HepG2 (cell line): ENCODE measurements around the gene PSMD8. TPM values are rescaled to one million over a fixed set of nuclear protein-coding genes. Genes with fewer than 3 reads are reported as not detected.

Experiments used
- ATAC-seq: fragments of 200-7000 bp; cut with Tn5 transposase; 3 replicates; pipeline ENCODE4 v1.9.1; 2020; ENCODE audit warnings: mild to moderate bottlenecking, moderate library complexity
- BruUV-seq: library from RNA; stranded (reverse); fragments of 400-500 nt; replicated peaks from 2 replicates; lab custom pipeline; 2021; lab: Mats Ljungman, UMichigan
- CTCF ChIA-PET: fragments of 300-600 bp; formaldehyde crosslinking; extraction: SDS; loops from one replicate; lab custom pipeline; 2021; ENCODE audit warnings: low total read pairs, inconsistent platforms, low intra/inter-chr PET ratio; lab: Yijun Ruan, JAX
- POLR2A ChIA-PET: fragments of 350-600 bp; sonication (Branson Sonifier 250); formaldehyde crosslinking; loops from one replicate; lab custom pipeline; 2020; ENCODE audit warnings: antibody characterized with exemption, inconsistent platforms; lab: Yijun Ruan, JAX
- DNase-seq: peaks from one replicate; pipeline ENCODE4 v3.0.0-alpha.2; 2015; ENCODE audit warnings: low spot score
- FAIRE-seq: peaks from 3 replicates; lab custom pipeline; 2011; peaks lifted over from hg19 to GRCh38; lab: Jason Lieb, UNC
- H2AFZ ChIP-seq: one replicate; pipeline ENCODE4 v1.6.1; 2011; ENCODE audit warnings: low read length, inconsistent platforms
- H3K27ac ChIP-seq: fragments of 300-600 bp; 3 replicates; pipeline ENCODE4 v1.8.0; 2011; ENCODE audit warnings: mixed run types, mild to moderate bottlenecking, mixed read lengths, low read length, inconsistent platforms; ENCODE audit not compliant: insufficient read depth; ENCODE audit errors: extremely low read length
- H3K27me3 ChIP-seq, 2 experiments: fragments of 200-600 bp in 1 of 2; 2 replicates in 1 of 2; 3 replicates in 1 of 2; pipeline versions ENCODE4 v1.6.0 to v1.8.0; 2011; ENCODE audit warnings: low read length in 2 of 2, mild to moderate bottlenecking in 2 of 2, moderate library complexity in 2 of 2, inconsistent platforms in 1 of 2; ENCODE audit not compliant: insufficient read depth in 2 of 2, control insufficient read depth in 1 of 2
- H3K36me3 ChIP-seq, 2 experiments: fragments of 200-600 bp in 1 of 2; replicated peaks in 1 of 2; 2 replicates in 1 of 2; 3 replicates in 1 of 2; pipeline versions ENCODE4 v1.5.1 to v1.8.0; 2011; ENCODE audit warnings: low read length in 2 of 2, inconsistent platforms in 1 of 2; ENCODE audit not compliant: insufficient read depth in 2 of 2, control insufficient read depth in 1 of 2
- H3K4me1 ChIP-seq: 2 replicates; pipeline ENCODE4 v1.5.1; 2012; ENCODE audit warnings: low read length, inconsistent platforms; ENCODE audit not compliant: insufficient read depth
- H3K4me2 ChIP-seq: 2 replicates; pipeline ENCODE4 v1.6.0; 2011; ENCODE audit warnings: low read depth, low read length, inconsistent platforms
- H3K4me3 ChIP-seq, 3 experiments: fragments of 200-600 bp in 1 of 3; sonication (generic), shearing (Covaris generic) in 1 of 3; replicated peaks in 1 of 3; 2 replicates each; pipeline ENCODE4 v1.5.1; 2011 to 2016; ENCODE audit warnings: low read length in 3 of 3, inconsistent platforms in 2 of 3, low read depth in 2 of 3, mild to moderate bottlenecking in 2 of 3, control low read depth in 1 of 3, mixed read lengths in 1 of 3; ENCODE audit not compliant: insufficient read depth in 1 of 3
- H3K79me2 ChIP-seq: one replicate; pipeline ENCODE4 v1.6.1; 2011; ENCODE audit warnings: low read length, inconsistent platforms; ENCODE audit not compliant: insufficient read depth
- H3K9ac ChIP-seq: 2 replicates; pipeline ENCODE4 v1.6.0; 2011; ENCODE audit warnings: mild to moderate bottlenecking, low read depth, low read length, inconsistent platforms; ENCODE audit not compliant: insufficient read depth
- H3K9me3 ChIP-seq: 2 replicates; pipeline ENCODE4 v1.5.1; 2012; ENCODE audit warnings: mild to moderate bottlenecking, low read length
- H4K20me1 ChIP-seq: 2 replicates; pipeline ENCODE4 v1.6.0; 2011; ENCODE audit warnings: inconsistent platforms, mild to moderate bottlenecking, low read length, moderate library complexity; ENCODE audit not compliant: insufficient read depth
- AGO1 ChIP-seq: fragments of 200-400 bp; formaldehyde crosslinking; IDR thresholded peaks from 2 replicates; pipeline ENCODE4 v1.6.1; 2017; ENCODE audit warnings: mild to moderate bottlenecking, low read depth, low read length, moderate library complexity; ENCODE audit not compliant: poor library complexity, severe bottlenecking
- ATF2 ChIP-seq: sonication (generic); formaldehyde crosslinking; IDR thresholded peaks from 2 replicates; pipeline ENCODE4 v1.4.0; 2020; ENCODE audit warnings: missing genetic modification reagents
- CREBL2 ChIP-seq: sonication (generic); formaldehyde crosslinking; IDR thresholded peaks from 2 replicates; pipeline ENCODE4 v1.8.1; 2023; ENCODE audit warnings: missing genetic modification reagents, mild to moderate bottlenecking, borderline replicate concordance
- FOXA1 ChIP-seq, 2 experiments: fragments of 450-650 bp in 1 of 2; sonication (generic) in 1 of 2; formaldehyde crosslinking in 1 of 2; IDR thresholded peaks; 2 replicates each; pipeline versions ENCODE4 v1.4.0 to v1.6.1; 2016 to 2020; ENCODE audit warnings: missing genetic modification reagents in 1 of 2
- GABPB1 ChIP-seq: IDR thresholded peaks from 2 replicates; pipeline ENCODE4 v1.6.1; 2016; ENCODE audit warnings: mild to moderate bottlenecking, missing genetic modification reagents, moderate library complexity, missing compliant biosample characterization
- JUND ChIP-seq: sonication (generic); formaldehyde crosslinking; IDR thresholded peaks from 2 replicates; pipeline ENCODE4 v1.8.0; 2022; ENCODE audit warnings: mild to moderate bottlenecking, missing genetic modification reagents
- NFYC ChIP-seq: IDR thresholded peaks from 2 replicates; pipeline ENCODE4 v1.6.1; 2016; ENCODE audit warnings: missing genetic modification reagents, missing compliant biosample characterization
- NR0B2 ChIP-seq: sonication (generic); formaldehyde crosslinking; IDR thresholded peaks from 2 replicates; pipeline ENCODE4 v1.4.0; 2020; ENCODE audit warnings: mild to moderate bottlenecking, missing genetic modification reagents
- POLR2A ChIP-seq, 2 experiments: IDR thresholded peaks; 2 replicates each; pipeline ENCODE4 v1.6.1; 2011; ENCODE audit warnings: low read depth in 2 of 2, low read length in 2 of 2, mild to moderate bottlenecking in 1 of 2, moderate library complexity in 1 of 2; ENCODE audit not compliant: insufficient read depth in 1 of 2
- RNF2 ChIP-seq: fragments of 450-650 bp; conservative IDR thresholded peaks from 2 replicates; pipeline ENCODE4 v1.6.1; 2016; ENCODE audit warnings: low read depth
- RNF219 ChIP-seq: sonication (generic); formaldehyde crosslinking; IDR thresholded peaks from 2 replicates; pipeline ENCODE4 v1.5.0; 2020; ENCODE audit warnings: mild to moderate bottlenecking, missing genetic modification reagents
- SP4 ChIP-seq: sonication (generic); formaldehyde crosslinking; IDR thresholded peaks from 2 replicates; pipeline ENCODE4 v1.8.1; 2023; ENCODE audit warnings: mild to moderate bottlenecking, missing genetic modification reagents
- SPEN ChIP-seq: sonication (generic); formaldehyde crosslinking; IDR thresholded peaks from 2 replicates; pipeline ENCODE4 v1.5.1; 2020; ENCODE audit warnings: low read depth, mild to moderate bottlenecking, missing genetic modification reagents
- TP53 ChIP-seq: sonication (generic); formaldehyde crosslinking; conservative IDR thresholded peaks from 2 replicates; pipeline ENCODE4 v1.4.0; 2020; ENCODE audit warnings: missing genetic modification reagents
- ZKSCAN5 ChIP-seq: sonication (generic); formaldehyde crosslinking; IDR thresholded peaks from 2 replicates; pipeline ENCODE4 v1.5.1; 2020; ENCODE audit warnings: mild to moderate bottlenecking, missing genetic modification reagents
- WGBS: methylation state at CpG from one replicate; pipeline ENCODE4 v1.1.6; 2017; ENCODE audit warnings: low lambda C conversion rate; 5-methylcytosine and 5-hydroxymethylcytosine counted together
- in situ Hi-C: cut with HindIII; loops from 2 replicates; pipeline ENCODE4 v1.10.0; 2017; ENCODE audit warnings: low pct_unique_long_range_greater_than_20kb; ENCODE audit not compliant: extremely low pct_ligation_motif_present
- intact Hi-C: fragments of 100-400 bp; cut with micrococcal nuclease; formaldehyde crosslinking; loops from one replicate; pipeline ENCODE4 v1.10.0; 2022; ENCODE audit not compliant: unreplicated experiment
- polyA plus RNA-seq, 8 experiments: library from polyadenylated mRNA; depleted of rRNA in 3 of 8; stranded (reverse) in 7 of 8; unstranded in 1 of 8; fragments of >200 nt; fragmentation: Illumina TruSeq in 4 of 8; extraction: Trizol in 4 of 8; gene quantifications; 2 replicates each; pipeline versions ENCODE4 v1.2.1 to v1.2.3, GENCODE V29; 2011 to 2016; ENCODE audit warnings: low read depth in 4 of 8, missing spikeins in 1 of 8, mixed read lengths in 1 of 8; ENCODE audit not compliant: insufficient read depth in 1 of 8
- total RNA-seq, 5 experiments: library from RNA; depleted of rRNA; stranded (reverse); fragments of >200 nt; fragmentation: Illumina TruSeq; extraction: Trizol; gene quantifications; 2 replicates each; pipeline ENCODE4 v1.2.3, GENCODE V29; 2016; ENCODE audit warnings: low read depth in 1 of 5

PSMD8 gene
- total and polyA plus RNA-seq, 2 of the 13 experiments (the other 11 are each of a cell fraction or from before 2014, with no cell fraction given), result 162 to 296 TPM

GRCh38 chr19:38404858-38405257 is 30.5 kb downstream of the PSMD8 start:
- ATAC-seq, result no peak
- ChIA-PET POLR2A (no interaction called here), CTCF (no interaction called here)
- H3K4me2 ChIP-seq, result no peak overlapping the region
- no peaks in the 10 kb centered on the region for H3K79me2 ChIP-seq
- H3K4me3 ChIP-seq, result no peak overlapping the region
- H3K27ac ChIP-seq, result no peak overlapping the region
- no peak overlapping the region for H2AFZ ChIP-seq
- H3K36me3 ChIP-seq, result no peaks in the 10 kb centered on the region
- intact Hi-C loops (loop anchor here (5.0 kb wide), 1 partner anchor 227 kb away; no protein-coding TSS in a partner anchor), in situ Hi-C loops (no loop called here)
- no peaks in the 10 kb centered on the region for H3K4me1 ChIP-seq
- no TSS peak for BruUV-seq
- TF ChIP-seq AGO1 (no peak), ATF2 (CRISPR knock-in tag) (no peak), TP53 (CRISPR knock-in tag) (no peak), GABPB1 (no peak), FOXA1 (IDR thresholded peaks at IDR 0.05) (no peak), FOXA1 (CRISPR knock-in tag; IDR thresholded peaks at IDR 0.05) (no peak), SP4 (no peak), RNF219 (CRISPR knock-in tag) (no peak), JUND (CRISPR knock-in tag) (no peak), RNF2 (no peak), SPEN (CRISPR knock-in tag) (no peak), CREBL2 (no peak), NR0B2 (CRISPR knock-in tag) (no peak), POLR2A (IDR thresholded peaks at IDR 0.05; ENCODE audit: insufficient read depth in 1 of 2, low read depth in 2 of 2, low read length in 2 of 2) (no peak), NFYC (CRISPR knock-in tag) (no peak), ZKSCAN5 (CRISPR knock-in tag) (no peak)
- WGBS, result 100% methylated on average over 6 of the region's 6 CpGs
- DNase-seq, result no peak
- no peak for FAIRE-seq
- peaks cover 2 to 12% of the 10 kb centered on the region in 2 experiments; a peak in 3 of 5 replicates for H3K27me3 ChIP-seq
- H4K20me1 ChIP-seq, result no peaks in the 10 kb centered on the region
- H3K9ac ChIP-seq, result no peak overlapping the region
- no peaks in the 10 kb centered on the region for H3K9me3 ChIP-seq
